ENCODE data around the gene PLA2G5. TPM values are rescaled to one million over a fixed set of nuclear protein-coding genes. Genes with fewer than 3 reads are reported as not detected.
"Not testable (repeated sequence)": the region's sequence is repeated elsewhere in the genome, so short reads cannot be mapped to it uniquely, and the experiment has no call there.

PLA2G5 gene, protein sequence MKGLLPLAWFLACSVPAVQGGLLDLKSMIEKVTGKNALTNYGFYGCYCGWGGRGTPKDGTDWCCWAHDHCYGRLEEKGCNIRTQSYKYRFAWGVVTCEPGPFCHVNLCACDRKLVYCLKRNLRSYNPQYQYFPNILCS
- total RNA-seq = not detected in 2 replicates

- intact Hi-C loops (cut with micrococcal nuclease) = no loop called here
These were observed at the start of gene PLA2G5 for GRCh38 chr1:20069874-20070273. Gene PLA2G5 (plus strand): TSS chr1:20070194. CDS start chr1:20084831, 14,637 bp downstream.

DNA sequence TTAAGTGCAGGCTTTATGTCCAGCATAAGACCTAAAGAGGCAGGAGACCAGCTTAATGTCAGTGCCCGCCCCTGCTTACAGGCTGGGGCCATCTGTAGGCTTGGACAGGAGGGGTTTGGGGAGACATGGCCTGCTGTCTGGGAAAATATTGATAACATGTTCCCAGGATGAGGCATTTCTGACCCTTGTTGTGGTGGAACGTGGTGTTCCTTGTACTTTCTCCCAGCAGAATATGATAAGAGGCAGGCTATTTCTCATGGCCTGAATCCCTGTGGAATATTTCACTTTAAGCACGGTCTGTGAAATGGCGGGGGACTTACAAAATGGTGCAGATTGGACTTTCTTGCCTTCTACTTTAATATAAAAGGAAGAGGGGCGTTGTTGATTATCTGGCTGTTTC, 41.9 kb upstream of the PLA2G5 start:
- intact Hi-C loops (cut with micrococcal nuclease) = no loop called here

- intact Hi-C loops (cut with micrococcal nuclease) = no loop called here
These were observed 41.3 kb upstream of the PLA2G5 start for GRCh38 chr1:20028726-20029125.

- intact Hi-C loops (cut with micrococcal nuclease) = no loop called here
These were observed 40.6 kb upstream of the PLA2G5 start for GRCh38 chr1:20029178-20029912.

DNA sequence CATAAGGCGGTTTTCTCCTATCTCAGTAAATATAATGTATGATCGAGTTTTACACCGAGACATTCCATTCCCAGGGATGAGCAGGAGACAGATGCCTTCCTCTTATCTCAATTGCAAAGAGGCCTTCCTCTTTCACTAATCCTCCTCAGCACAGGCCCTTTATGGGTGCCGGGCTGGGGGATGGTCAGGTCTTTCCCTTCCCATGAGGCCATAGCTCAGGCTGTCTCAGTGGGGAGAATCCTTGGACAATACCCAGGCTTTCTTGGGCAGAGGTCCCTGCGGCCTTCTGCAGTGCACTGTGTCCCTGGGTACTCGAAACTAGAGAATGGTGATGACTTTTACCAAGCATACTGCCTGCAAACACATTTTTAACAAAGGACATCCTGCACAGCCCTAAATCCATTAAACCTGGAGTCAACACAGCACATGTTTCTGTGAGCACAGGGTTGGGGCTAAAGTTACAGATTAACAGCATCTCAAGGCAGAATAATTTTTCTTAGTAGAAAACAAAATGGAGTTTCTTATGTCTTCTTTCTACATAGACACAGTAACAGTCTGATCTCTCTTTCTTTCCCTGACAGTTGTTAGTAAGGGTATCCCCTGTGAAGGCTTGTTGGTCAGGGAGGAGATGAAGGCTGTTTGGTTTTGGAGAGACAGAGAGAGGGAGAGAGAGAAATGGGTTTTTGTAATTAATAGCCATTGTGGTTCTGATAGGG, 39.4 kb upstream of the PLA2G5 start:
- intact Hi-C loops (cut with micrococcal nuclease) = not testable (repeated sequence)

GRCh38 chr1:20031161-20031560, 38.8 kb upstream of the PLA2G5 start:
- intact Hi-C loops (cut with micrococcal nuclease) = no loop called here

- intact Hi-C loops (cut with micrococcal nuclease) = no loop called here
These were observed 38.2 kb upstream of the PLA2G5 start for GRCh38 chr1:20031836-20032235.

GRCh38 chr1:20032425-20032824, 37.6 kb upstream of the PLA2G5 start:
- intact Hi-C loops (cut with micrococcal nuclease) = no loop called here

GRCh38 chr1:20033420-20033819, 36.6 kb upstream of the PLA2G5 start:
- intact Hi-C loops (cut with micrococcal nuclease) = no loop called here

- intact Hi-C loops (cut with micrococcal nuclease) = no loop called here
These were observed 34.9 kb upstream of the PLA2G5 start for GRCh38 chr1:20035114-20035513.

DNA sequence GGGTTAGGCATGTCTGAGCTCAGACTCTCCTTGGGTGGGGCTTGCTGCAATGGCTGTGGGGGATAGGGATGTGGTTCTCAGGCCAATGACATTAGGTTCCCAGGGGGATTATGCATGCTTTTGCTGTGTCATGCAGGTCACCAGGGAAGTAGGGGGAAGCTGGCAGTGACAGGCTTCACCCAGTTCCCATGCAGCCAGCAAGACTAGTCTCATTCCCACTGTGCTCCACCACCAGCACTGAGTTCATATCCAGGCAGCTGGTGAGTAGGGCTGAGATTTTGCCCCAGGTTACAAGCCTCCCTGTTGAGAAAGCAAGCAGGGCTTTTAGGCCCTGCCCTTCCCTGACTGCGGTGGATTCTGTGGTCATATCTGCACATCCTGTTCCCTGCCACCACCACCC, 32.1 kb upstream of the PLA2G5 start:
- intact Hi-C loops (cut with micrococcal nuclease) = no loop called here

GRCh38 chr1:20047096-20047495, 22.9 kb upstream of the PLA2G5 start:
- intact Hi-C loops (cut with micrococcal nuclease) = no loop called here

DNA sequence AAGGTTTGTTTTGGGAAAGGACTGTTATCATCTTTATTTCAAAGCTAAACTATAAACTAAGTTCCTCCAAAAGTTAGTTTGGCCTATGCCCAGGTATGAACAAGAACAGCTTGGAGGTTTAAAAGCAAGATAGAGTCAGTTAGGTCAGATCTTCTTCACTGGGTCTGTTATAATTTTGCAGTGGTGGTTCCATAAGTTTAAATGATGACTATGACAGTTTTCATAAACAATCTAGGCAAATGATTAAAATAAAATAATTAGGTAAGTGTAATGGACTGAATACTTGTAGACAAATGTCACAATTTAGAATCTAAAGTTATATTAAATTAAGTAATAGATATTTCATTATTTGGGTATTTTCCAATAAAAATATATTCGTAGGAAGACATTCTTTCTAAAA, 21.4 kb upstream of the PLA2G5 start:
- intact Hi-C loops (cut with micrococcal nuclease) = no loop called here

DNA sequence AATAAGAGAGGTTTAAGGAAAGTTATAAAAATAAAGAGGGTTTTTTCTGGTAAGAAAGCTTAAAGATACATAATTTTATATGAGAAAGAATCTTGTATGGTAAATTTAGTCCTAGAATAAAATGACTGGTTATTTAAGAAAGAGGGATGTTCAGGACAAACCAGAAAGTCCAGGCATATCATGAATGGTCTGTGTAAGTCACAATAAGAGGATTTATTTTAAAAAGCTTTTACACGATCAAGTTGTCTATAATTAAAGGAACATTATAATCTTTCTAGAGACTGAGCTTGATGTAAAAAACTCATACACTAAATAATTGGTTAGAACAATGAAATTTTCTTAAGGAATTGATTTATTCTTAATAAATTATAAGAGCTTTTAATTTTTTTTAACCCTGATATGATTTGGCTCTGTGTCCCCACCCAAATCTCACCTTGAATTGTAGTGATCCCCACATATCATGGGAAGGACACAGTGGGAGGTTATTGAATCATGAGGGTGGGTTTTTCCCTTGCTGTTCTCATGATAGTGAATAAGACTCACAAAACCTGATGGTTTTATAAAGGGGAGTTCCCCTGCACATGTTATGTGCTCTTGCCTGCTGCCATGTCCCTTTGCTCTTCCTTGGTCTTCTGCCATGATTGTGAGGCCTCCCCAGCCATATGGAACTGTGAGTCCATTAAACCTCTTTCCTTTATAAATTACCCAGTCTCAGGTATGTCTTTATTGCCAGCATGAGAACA, 20.8 kb upstream of the PLA2G5 start:
- intact Hi-C loops (cut with micrococcal nuclease) = not testable (repeated sequence)

DNA sequence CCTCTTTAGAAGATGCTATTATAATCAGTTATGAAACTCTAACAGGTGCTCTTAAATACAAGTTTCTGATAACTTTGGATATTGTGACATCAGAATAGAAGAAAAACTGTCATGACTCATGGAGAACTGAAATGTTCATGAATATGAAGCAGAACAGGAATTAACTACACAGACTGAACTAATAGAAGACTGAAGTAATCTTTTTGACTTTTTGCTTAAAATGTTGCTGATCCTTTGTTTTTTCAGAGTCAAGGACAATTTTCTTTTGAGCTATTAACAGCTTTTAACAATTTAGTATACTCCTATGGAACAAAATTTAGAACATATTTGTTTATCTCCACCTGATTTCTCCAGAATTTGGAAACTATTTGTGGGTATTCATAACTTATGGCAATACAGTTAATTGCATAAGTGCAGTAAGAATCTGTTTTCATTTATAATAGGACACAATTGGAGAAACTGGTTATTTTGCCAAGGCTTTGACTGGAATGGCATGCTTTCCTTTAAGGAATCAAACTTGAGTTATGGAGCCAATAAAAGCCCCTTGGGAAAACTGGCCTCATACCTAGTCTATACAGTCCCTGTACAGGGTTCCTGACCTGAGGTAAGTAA, 18.7 kb upstream of the PLA2G5 start:
- intact Hi-C loops (cut with micrococcal nuclease) = no loop called here

GRCh38 chr1:20052386-20052785, 17.6 kb upstream of the PLA2G5 start:
- intact Hi-C loops (cut with micrococcal nuclease) = no loop called here

DNA sequence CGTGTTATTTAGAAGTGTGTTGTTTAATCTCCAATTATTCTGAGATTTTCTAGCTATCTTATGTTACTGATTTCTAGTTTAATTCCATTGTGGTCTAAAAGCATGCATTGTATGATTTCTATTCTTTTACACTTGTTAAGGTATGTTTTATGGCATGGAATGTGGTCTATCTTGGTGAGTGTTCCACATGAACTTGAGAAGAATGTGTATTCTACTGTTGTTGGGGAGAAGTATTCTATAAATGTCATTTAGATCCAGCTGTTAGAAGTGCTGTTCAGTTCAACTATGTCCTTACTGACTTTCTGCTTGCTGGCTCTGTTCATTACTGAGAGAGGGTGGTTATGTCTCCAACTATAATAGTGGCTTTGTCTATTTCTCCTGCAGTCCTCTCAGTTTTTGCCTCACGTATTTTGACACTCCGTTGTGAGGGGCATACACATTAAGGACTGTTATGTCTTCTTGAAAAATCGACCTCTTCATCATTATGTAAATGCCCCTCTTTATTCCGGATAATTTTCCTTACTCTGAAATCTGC, 12.0 kb upstream of the PLA2G5 start:
- intact Hi-C loops (cut with micrococcal nuclease) = no loop called here

GRCh38 chr1:20058531-20058930, 11.5 kb upstream of the PLA2G5 start:
- intact Hi-C loops (cut with micrococcal nuclease) = no loop called here

GRCh38 chr1:20059847-20060246, 10.1 kb upstream of the PLA2G5 start:
- intact Hi-C loops (cut with micrococcal nuclease) = no loop called here

DNA sequence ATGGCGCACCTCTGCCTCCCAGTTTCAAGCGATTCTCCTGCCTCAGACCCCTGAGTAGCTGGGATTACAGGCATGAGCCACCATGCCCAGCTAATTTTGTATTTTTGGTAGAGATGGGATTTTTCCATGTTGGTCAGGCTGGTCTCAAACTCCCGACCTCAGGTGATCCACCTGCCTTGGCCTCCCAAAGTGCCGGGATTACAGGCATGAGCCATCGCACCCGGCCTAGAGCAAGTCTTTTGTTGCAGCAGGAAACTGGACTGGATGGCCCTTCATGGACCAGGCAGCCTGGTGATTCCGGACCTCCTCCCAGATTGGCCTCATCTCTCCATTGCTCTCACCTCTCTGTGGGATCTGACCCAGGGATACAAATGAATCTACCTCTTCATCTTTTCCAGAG, 9.2 kb upstream of the PLA2G5 start:
- intact Hi-C loops (cut with micrococcal nuclease) = not testable (repeated sequence)

GRCh38 chr1:20061866-20062265, 8.1 kb upstream of the PLA2G5 start:
- intact Hi-C loops (cut with micrococcal nuclease) = no loop called here
